Thoracic aorta (tissue), 2 donors: ENCODE data around the gene CCT2. TPM values are rescaled to one million over a fixed set of nuclear protein-coding genes. Genes with fewer than 3 reads are reported as not detected.

Experiments used
- ATAC-seq: fragments of 150-250 bp; one replicate; pipeline ENCODE4 v1.8.0; 2017; ENCODE audit warnings: low read depth; ENCODE audit not compliant: insufficient number of reproducible peaks, low FRiP score
- DNase-seq: peaks from one replicate; pipeline ENCODE4 v3.0.0-alpha.2; 2020; ENCODE audit warnings: low spot score
- H3K27ac ChIP-seq, 2 donors: fragments of 200-600 bp; sonication (generic); 1 replicate in 1 of 2; 2 replicates in 1 of 2; pipeline ENCODE4 v1.5.1; 2016; ENCODE audit warnings: mild to moderate bottlenecking in 2 of 2, moderate library complexity in 2 of 2
- H3K27me3 ChIP-seq: fragments of 200-600 bp; sonication (generic); replicated peaks from 2 replicates; pipeline ENCODE4 v1.6.0; 2016; ENCODE audit warnings: mild to moderate bottlenecking; ENCODE audit not compliant: insufficient read depth
- H3K36me3 ChIP-seq: fragments of 200-600 bp; sonication (generic); one replicate; pipeline ENCODE4 v1.5.1; 2016
- H3K4me1 ChIP-seq, 2 donors: fragments of 200-600 bp; sonication (generic); 1 replicate in 1 of 2; 2 replicates in 1 of 2; pipeline versions ENCODE4 v1.5.1 to v1.6.0; 2016; ENCODE audit warnings: low read depth in 2 of 2, mild to moderate bottlenecking in 1 of 2; ENCODE audit not compliant: control insufficient read depth in 1 of 2
- H3K4me3 ChIP-seq: fragments of 200-600 bp; sonication (generic); 2 replicates; pipeline ENCODE4 v1.5.1; 2016; ENCODE audit warnings: mild to moderate bottlenecking
- H3K9me3 ChIP-seq: fragments of 200-600 bp; sonication (generic); 2 replicates; pipeline ENCODE4 v1.5.1; 2016
- CTCF ChIP-seq: fragments of 200-600 bp; sonication (generic); IDR thresholded peaks from one replicate; pipeline ENCODE4 v1.5.1; 2019; ENCODE audit warnings: antibody characterized with exemption
- total RNA-seq, 2 donors: library from RNA; depleted of rRNA; stranded (reverse); fragments of >200 nt; gene quantifications; one replicate each; pipeline versions ENCODE4 v1.1.0 to v1.2.3, GENCODE V29; 2016

CCT2 gene
- 10 to 100 TPM; 82.4 to 89.6 TPM for total RNA-seq

GRCh38 chr12:69585189-69586062, at the start of gene CCT2:
Gene CCT2 (plus strand): TSS chr12:69585459. CDS start chr12:69585522, 63 bp downstream.
- no peaks in the 10 kb centered on the region for H3K9me3 ChIP-seq
- peak within 1 kb of the TSS; percentile 80 to 93 for H3K27ac ChIP-seq
- peaks cover 9 to 11% of the 10 kb centered on the region in 2 donors for H3K4me1 ChIP-seq
- H3K27me3 ChIP-seq: no peaks in the 10 kb centered on the region
- H3K36me3 ChIP-seq: peaks cover 22% of the 10 kb centered on the region
- H3K4me3 ChIP-seq: peak within 1 kb of the TSS; percentile 100
- DNase-seq: peak; percentile 90
- TF ChIP-seq CTCF: peak; percentile 48
- peak; percentile 98 for ATAC-seq

GRCh38 chr12:69540987-69541386, 44.3 kb upstream of the CCT2 start:
- no peak for ATAC-seq

GRCh38 chr12:69544087-69544486, 41.2 kb upstream of the CCT2 start:
- DNase-seq: no peak
- H3K27ac ChIP-seq: no peak overlapping the region
- TF ChIP-seq CTCF: no peak
- H3K9me3 ChIP-seq: no peaks in the 10 kb centered on the region
- H3K4me1 ChIP-seq: no peaks in the 10 kb centered on the region
- no peaks in the 10 kb centered on the region for H3K36me3 ChIP-seq
- H3K4me3 ChIP-seq: no peak overlapping the region
- ATAC-seq: no peak
- no peaks in the 10 kb centered on the region for H3K27me3 ChIP-seq

More at GRCh38 chr12:69540987-69541386, 44.3 kb upstream of the CCT2 start:
- Histone ChIP-seq H3K4me3 (no peak overlapping the region), H3K9me3 (no peaks in the 10 kb centered on the region), H3K4me1 (no peaks in the 10 kb centered on the region), H3K36me3 (no peaks in the 10 kb centered on the region), H3K27ac (no peak overlapping the region), H3K27me3 (no peaks in the 10 kb centered on the region)
- no peak for TF ChIP-seq CTCF
- no peak for DNase-seq

- no peak for DNase-seq
Observed at GRCh38 chr12:69545081-69545480, 40.2 kb upstream of the CCT2 start.

More at GRCh38 chr12:69545081-69545480, 40.2 kb upstream of the CCT2 start:
- TF ChIP-seq CTCF: no peak
- H3K36me3 ChIP-seq: no peaks in the 10 kb centered on the region
- H3K9me3 ChIP-seq: no peaks in the 10 kb centered on the region
- no peaks in the 10 kb centered on the region for H3K4me1 ChIP-seq
- ATAC-seq: no peak
- H3K27me3 ChIP-seq: no peaks in the 10 kb centered on the region
- H3K4me3 ChIP-seq: no peak overlapping the region
- H3K27ac ChIP-seq: no peak overlapping the region
